ENCODE data around the gene CRACDL.

The CRACDL gene, protein sequence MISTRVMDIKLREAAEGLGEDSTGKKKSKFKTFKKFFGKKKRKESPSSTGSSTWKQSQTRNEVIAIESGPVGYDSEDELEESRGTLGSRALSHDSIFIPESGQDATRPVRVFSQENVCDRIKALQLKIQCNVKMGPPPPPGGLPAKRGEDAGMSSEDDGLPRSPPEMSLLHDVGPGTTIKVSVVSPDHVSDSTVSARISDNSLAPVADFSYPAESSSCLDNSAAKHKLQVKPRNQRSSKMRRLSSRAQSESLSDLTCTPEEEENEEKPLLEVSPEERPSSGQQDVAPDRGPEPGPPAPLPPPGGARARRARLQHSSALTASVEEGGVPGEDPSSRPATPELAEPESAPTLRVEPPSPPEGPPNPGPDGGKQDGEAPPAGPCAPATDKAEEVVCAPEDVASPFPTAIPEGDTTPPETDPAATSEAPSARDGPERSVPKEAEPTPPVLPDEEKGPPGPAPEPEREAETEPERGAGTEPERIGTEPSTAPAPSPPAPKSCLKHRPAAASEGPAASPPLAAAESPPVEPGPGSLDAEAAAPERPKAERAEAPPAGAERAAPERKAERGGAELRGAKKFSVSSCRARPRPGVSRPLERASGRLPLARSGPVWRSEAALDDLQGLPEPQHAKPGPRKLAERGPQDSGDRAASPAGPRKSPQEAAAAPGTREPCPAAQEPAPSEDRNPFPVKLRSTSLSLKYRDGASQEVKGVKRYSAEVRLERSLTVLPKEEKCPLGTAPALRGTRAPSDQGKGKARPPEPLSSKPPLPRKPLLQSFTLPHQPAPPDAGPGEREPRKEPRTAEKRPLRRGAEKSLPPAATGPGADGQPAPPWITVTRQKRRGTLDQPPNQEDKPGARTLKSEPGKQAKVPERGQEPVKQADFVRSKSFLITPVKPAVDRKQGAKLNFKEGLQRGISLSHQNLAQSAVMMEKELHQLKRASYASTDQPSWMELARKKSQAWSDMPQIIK

DNA sequence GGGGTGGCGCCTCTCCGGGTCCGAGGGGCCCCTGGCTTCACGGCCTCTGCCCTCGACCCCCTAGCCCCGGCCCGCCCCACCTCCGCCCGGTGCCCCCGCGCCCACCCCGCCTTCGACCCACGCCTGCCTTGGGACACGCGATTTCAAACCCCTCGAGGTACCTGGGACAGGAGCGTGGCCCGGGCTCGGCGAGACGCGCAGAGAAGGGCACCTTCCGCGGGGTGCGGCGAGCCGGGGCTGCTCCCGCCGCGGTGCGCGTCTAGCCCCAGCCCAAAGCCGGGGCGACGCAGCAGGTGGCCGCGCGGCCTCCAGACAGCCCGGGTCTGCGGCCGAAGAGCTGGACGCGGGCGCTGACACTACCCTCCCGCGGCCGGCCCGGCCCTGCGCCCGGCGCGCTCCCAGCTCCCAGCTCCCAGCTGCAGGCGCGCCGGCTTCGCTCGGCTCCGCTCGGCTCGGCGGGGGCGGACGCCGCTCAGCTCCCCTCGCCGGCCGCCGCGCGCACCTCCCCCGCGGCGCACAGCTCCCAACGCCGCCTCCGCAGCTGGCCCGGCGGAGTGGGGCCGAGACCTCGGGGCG lies at the start of gene CRACDL:
Gene CRACDL (minus strand): TSS at position 449 of the 576 bp plus-strand sequence. CDS start 89,425 bp downstream, outside the sequence.
- peak; percentile 31 to 74 (median 48) for DNase-seq

DNA sequence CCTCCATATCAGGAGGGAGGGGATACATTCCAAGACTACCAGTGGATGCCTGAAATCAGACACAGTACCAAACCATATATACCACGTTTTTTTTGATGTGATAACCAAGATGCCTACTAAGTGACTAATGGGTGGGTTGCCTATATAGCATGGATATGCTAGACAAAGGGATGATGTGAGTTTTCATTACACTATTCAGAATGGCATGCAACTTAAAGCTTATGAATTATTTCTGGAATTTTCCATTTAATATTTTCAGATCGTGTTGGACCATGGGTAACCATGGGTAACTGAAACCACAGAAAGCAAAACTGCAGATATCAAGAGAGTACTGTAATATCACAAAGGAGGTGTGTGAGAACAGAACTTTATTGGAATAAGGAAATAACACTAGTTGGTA lies 39.6 kb upstream of the CRACDL start:
- no peak for DNase-seq

GRCh38 chr2:98972582-98973167 lies 36.6 kb upstream of the CRACDL start:
- no peak for DNase-seq

GRCh38 chr2:98959810-98960507 lies 23.9 kb upstream of the CRACDL start:
- DNase-seq = no peak

- DNase-seq = no peak
These were observed 16.9 kb upstream of the CRACDL start for GRCh38 chr2:98952966-98953365.

GRCh38 chr2:98948956-98949739 lies 13.1 kb upstream of the CRACDL start:
- DNase-seq = no peak

DNA sequence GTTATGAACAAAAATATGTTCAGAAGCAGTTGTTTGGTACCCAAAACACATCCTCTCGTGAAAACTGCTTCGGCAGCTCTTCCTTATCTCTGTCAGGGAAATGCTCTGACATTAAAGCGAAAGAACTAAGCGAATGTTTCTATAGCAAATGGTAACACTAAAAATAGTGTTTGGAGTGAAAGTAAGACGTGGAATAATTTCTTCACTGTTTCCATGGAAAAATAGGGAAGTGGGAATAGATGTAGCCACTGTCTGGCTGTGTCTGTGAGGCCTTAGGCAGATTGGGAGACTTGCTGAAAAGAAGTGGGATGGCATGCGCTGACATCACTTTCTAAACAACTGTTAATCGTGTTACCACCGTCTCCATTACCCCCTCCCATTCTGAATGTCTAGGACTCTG lies 11.5 kb upstream of the CRACDL start:
- DNase-seq = no peak

DNA sequence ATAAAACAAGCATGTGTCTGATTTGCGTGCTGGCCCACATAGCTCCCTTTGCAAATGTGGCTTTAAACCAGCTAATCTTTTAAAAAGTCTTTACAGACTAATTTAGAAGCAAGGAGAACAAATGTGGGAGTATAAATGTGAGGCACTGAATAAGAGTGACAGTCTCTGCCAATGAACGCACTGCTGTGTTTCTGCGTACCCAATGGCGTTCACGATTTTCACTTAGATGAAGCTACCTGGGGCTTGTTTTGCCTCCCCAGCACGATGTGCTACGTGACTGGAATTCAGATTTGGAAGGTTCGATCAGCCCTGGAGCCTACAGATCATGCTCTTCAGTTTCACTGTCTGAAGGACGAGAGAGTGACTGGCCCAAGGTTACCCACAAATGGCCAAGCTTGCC lies 10.8 kb upstream of the CRACDL start:
- DNase-seq = no peak

DNA sequence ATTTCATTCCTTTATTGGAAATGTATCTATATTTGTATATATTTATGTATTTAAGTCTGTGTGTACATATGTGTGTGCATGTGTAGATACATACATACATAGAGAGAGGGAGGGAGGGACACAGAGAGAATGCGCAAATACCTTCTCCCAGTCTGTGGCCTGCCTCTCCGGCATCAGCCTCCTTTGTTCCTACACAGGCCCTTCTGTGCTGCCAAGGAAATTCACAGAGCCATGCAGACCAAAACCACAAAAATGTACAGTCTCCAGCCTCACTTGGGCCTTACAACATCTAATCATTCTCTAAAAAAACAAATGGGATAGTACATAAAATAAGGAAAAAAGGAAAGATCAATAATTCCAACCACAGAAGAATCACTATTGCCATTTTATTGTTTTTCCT lies 8.8 kb upstream of the CRACDL start:
- DNase-seq = no peak

GRCh38 chr2:98940102-98940501 lies 4.1 kb upstream of the CRACDL start:
- DNase-seq = no peak

- DNase-seq = no peak
These were observed 1.9 kb upstream of the CRACDL start for GRCh38 chr2:98937906-98938305.

DNA sequence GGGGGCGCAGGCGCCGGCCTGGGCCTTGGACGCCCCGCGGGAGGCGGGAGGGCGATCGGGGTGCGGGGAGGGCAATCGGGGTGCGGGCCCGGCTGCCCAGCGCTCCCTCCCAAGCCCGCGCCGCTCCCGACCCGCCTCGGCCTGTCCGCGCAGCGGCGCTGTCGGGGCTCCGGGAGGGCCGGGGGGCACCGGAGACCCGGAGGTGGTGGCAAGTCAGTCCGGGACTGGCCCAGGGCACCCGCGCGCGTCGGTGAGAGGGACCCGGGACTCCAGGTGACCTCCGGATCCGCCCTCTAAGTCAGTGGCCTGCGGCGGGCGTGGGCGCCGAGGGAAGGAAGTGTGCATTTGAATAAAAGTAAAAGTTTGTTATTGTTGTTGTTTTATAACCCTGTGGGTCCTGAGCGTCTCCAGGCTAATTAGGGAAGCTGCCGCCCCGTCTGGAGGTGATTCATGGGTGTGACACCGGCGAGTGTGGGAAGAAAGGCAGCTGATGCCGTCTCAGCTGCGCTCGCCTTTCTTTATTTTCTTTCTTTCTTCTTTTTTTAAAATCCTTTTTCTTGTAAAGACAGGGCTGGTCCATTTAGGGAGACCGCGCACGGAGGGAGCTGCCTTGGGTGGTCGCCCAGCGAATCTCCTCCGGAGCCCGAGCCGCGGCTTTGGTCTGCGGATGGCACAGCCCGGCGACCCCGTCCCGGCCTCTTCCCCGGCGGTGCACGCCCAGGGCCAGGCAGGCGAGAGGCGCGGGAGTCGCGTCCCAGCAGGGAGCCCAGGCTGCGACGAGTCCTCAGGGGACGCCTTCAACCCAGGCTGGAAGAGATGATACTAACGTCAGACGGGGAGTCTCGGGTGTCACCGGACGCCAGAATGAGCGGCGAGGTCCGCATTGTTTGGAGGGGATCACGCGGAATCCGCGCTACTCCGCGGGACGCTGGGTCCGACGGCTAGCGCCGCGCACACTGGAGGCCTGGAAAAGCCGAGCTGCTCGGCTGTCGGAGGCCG lies 627 bp upstream of the CRACDL start:
- peak; percentile 78 for DNase-seq

- DNase-seq = peak in 1 of 3 donors; percentile 10
These were observed 784 bp downstream of the CRACDL start for GRCh38 chr2:98935111-98935770.

DNA sequence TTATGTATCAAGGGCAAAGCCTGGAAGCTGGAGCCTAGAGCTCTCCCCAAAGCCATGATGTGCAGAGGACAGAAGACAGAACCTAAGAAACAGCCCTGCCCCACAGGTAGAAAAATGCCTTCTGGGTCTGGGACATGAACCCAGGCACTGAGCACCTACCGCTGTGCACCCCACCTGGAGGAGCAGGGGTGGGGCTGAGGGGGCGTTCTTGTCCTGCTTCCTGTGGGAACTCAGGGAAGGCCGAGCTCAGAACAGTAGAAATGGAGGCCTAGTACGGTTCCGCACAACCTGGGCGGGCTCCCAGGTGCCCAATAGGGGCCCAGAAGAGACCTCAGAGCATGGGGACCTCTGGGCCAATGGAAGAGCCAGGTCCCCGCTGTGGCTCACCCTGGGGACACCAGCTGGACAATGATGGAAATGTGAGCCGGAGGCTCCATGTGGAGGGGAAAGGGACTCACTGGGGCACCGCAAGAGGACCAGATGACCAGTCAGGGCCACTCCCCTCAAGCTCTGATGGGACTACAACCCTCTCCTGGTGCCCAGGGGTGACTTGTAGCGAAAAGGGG lies 3.2 kb downstream of the CRACDL start:
- no peak for DNase-seq

- no peak for DNase-seq
These were observed 3.9 kb downstream of the CRACDL start for GRCh38 chr2:98932164-98932563.

GRCh38 chr2:98931596-98931995 lies 4.4 kb downstream of the CRACDL start:
- DNase-seq = no peak

DNA sequence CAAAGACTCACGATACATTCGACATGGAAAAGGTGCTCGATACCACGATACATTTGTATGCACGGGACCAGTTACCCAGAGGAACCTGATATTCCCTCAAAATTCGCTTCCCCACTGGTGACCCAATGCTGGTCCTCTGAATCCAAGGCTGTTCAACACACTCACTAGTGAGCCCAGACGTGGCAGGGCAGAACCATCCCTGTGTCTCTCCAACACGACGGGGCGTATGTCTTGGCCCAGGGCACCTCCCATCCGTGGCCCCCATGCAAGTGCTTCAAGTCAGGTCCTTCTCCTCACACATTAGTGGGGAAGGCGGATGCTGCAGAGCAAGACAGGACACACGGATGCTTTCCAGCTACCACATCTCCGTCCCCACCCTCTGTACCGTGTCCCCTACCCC lies 6.1 kb downstream of the CRACDL start:
- DNase-seq = no peak

GRCh38 chr2:98928242-98928641 lies 7.8 kb downstream of the CRACDL start:
- DNase-seq = no peak

DNA sequence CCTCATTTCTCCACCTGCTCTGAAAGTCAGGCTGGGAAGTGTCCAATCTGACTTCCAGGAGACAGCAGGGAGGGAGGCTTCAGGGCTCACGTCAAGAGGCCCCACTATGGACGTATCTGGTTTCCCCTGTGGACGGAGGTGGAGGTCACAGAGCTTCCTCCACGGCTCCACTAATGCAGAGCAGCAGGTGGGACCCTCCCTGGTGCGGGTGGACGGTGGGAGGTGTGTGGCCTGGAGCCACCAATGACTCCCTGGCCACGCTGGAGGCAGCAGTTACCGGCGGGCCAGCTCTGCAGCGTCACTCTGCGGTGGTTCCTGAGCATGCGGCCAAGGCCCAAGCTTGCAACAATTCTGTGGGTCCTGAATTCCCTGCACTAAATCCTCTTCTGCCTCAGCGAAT lies 9.0 kb downstream of the CRACDL start:
- DNase-seq = no peak
